Ishikawa (cell line): ENCODE measurements around the gene RETN.

Source experiments
- CEBPB ChIP-seq: IDR thresholded peaks from 2 replicates; pipeline ENCODE4 v1.6.1; 2012
- CREB1 ChIP-seq: IDR thresholded peaks from 2 replicates; pipeline ENCODE4 v1.6.1; 2012; ENCODE audit warnings: low read depth
- EGR1 ChIP-seq: IDR thresholded peaks from 2 replicates; pipeline ENCODE4 v1.6.1; 2012
- EP300 ChIP-seq: IDR thresholded peaks from 2 replicates; pipeline ENCODE4 v1.6.1; 2012; ENCODE audit warnings: borderline replicate concordance
- FOXM1 ChIP-seq: IDR thresholded peaks from 2 replicates; pipeline ENCODE4 v1.6.1; 2012; ENCODE audit warnings: low read depth, borderline replicate concordance
- NFIC ChIP-seq: IDR thresholded peaks from 2 replicates; pipeline ENCODE4 v1.6.1; 2012
- RAD21 ChIP-seq: IDR thresholded peaks from 2 replicates; pipeline ENCODE4 v1.6.1; 2012; ENCODE audit warnings: low read depth
- TAF1 ChIP-seq: IDR thresholded peaks from 2 replicates; pipeline ENCODE4 v1.6.1; 2012; ENCODE audit warnings: low read depth, mild to moderate bottlenecking
- TCF12 ChIP-seq: IDR thresholded peaks from 2 replicates; pipeline ENCODE4 v1.6.1; 2012; ENCODE audit warnings: low read depth
- TEAD4 ChIP-seq: IDR thresholded peaks from 2 replicates; pipeline ENCODE4 v1.6.1; 2012
- USF1 ChIP-seq: IDR thresholded peaks from 2 replicates; pipeline ENCODE4 v1.6.1; 2012
- YY1 ChIP-seq: IDR thresholded peaks from 2 replicates; pipeline ENCODE4 v1.6.1; 2012; ENCODE audit warnings: low read depth
- ZBTB7A ChIP-seq: IDR thresholded peaks from 2 replicates; pipeline ENCODE4 v1.6.1; 2012; ENCODE audit warnings: low read depth
- TF ChIP-seq, protein P1 (sequence below): IDR thresholded peaks from 2 replicates; pipeline ENCODE4 v1.6.1; 2012
- TF ChIP-seq, protein P2 (sequence below): IDR thresholded peaks from 2 replicates; pipeline ENCODE4 v1.6.1; 2012; ENCODE audit warnings: low read depth, mild to moderate bottlenecking

RETN gene

GRCh38 chr19:7643031-7643415 is 25.8 kb upstream of the RETN start:
- TF ChIP-seq ZBTB7A, result no peak
- TF ChIP-seq RAD21, result no peak
- no peak for TF ChIP-seq CREB1
- TF ChIP-seq CEBPB, result no peak
- no peak for TF ChIP-seq EGR1
- no peak for TF ChIP-seq YY1
- no peak for TF ChIP-seq FOXM1
- no peak for TF ChIP-seq TEAD4
- TF ChIP-seq, protein P1, sequence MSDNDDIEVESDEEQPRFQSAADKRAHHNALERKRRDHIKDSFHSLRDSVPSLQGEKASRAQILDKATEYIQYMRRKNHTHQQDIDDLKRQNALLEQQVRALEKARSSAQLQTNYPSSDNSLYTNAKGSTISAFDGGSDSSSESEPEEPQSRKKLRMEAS, result no peak
- TF ChIP-seq NFIC, result no peak
- TF ChIP-seq TAF1, result no peak
- TF ChIP-seq TCF12, result no peak
- TF ChIP-seq USF1, result no peak
- TF ChIP-seq, protein P2, sequence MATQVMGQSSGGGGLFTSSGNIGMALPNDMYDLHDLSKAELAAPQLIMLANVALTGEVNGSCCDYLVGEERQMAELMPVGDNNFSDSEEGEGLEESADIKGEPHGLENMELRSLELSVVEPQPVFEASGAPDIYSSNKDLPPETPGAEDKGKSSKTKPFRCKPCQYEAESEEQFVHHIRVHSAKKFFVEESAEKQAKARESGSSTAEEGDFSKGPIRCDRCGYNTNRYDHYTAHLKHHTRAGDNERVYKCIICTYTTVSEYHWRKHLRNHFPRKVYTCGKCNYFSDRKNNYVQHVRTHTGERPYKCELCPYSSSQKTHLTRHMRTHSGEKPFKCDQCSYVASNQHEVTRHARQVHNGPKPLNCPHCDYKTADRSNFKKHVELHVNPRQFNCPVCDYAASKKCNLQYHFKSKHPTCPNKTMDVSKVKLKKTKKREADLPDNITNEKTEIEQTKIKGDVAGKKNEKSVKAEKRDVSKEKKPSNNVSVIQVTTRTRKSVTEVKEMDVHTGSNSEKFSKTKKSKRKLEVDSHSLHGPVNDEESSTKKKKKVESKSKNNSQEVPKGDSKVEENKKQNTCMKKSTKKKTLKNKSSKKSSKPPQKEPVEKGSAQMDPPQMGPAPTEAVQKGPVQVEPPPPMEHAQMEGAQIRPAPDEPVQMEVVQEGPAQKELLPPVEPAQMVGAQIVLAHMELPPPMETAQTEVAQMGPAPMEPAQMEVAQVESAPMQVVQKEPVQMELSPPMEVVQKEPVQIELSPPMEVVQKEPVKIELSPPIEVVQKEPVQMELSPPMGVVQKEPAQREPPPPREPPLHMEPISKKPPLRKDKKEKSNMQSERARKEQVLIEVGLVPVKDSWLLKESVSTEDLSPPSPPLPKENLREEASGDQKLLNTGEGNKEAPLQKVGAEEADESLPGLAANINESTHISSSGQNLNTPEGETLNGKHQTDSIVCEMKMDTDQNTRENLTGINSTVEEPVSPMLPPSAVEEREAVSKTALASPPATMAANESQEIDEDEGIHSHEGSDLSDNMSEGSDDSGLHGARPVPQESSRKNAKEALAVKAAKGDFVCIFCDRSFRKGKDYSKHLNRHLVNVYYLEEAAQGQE, result no peak
- TF ChIP-seq EP300, result no peak

DNA sequence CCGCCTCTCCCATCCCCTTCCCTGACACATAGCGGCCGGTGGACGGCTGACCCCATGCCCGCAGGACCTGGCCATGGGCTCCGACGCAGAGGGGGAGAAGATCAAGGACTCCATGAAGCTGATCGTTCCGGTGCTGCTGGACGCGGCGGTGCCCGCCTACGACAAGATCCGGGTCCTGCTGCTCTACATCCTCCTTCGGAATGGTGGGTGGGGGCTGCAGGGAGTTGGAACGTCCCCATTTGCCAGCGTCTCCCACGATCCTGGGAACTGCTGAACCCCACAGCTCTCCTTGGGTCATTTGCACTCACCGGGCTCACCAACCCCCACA is 24.3 kb upstream of the RETN start:
- TF ChIP-seq YY1 (no peak), EP300 (no peak), TAF1 (no peak), ZBTB7A (no peak), FOXM1 (no peak), NFIC (no peak), USF1 (no peak)
- TF ChIP-seq, protein P1, result no peak
- TF ChIP-seq, protein P2, result no peak

GRCh38 chr19:7645163-7645562 is 23.7 kb upstream of the RETN start:
- TF ChIP-seq USF1, result no peak
- TF ChIP-seq, protein P1, result no peak
- TF ChIP-seq ZBTB7A, result no peak
- no peak for TF ChIP-seq TCF12
- no peak for TF ChIP-seq EP300

DNA sequence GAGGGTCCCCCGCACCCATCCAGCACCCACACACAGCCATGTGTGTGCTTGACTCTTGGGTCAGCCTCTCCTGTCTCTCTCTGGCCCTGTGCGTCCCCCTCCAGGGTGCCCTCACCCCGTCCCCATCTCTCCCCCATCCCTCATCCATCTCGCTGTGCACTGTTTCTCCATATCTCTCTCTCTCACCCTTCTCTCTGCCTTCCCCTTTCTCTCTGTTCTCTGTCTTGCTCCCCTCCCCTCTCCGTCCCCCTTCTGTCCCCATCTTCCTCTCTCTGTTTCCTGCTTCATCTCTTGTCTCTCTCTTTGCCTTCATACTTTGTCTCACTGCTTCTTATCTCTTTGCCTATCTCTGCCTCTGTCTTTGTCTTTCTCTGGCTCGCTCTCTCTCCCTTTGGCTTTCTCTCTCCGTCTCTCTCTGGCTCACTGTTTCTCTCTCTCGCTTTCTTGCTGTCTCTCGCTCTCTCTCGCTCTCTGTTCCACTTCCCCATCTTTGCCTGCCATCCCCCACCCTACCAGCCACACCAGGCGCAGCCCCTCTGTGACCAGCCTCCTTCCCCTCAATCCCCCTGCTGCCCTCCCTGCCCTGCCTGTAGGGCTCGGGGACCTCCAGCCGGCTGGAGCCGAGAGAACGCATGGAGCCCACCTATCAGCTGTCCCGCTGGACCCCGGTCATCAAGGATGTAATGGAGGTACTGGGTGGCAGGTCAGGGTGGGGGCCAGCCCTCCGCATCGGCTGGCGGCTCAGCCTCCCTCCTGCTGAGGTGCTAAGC is 23.0 kb upstream of the RETN start:
- no peak for TF ChIP-seq EP300
- TF ChIP-seq RAD21, result no peak
- TF ChIP-seq TEAD4, result no peak
- no peak for TF ChIP-seq YY1
- TF ChIP-seq NFIC, result no peak
- TF ChIP-seq TCF12, result no peak
- TF ChIP-seq ZBTB7A, result no peak
- no peak for TF ChIP-seq FOXM1
- no peak for TF ChIP-seq TAF1
- TF ChIP-seq USF1, result no peak
- TF ChIP-seq, protein P2, result no peak
- TF ChIP-seq, protein P1, result no peak
